Measurements from ENCODE around the gene TSPEAR. TPM values are rescaled to one million over a fixed set of nuclear protein-coding genes. Genes with fewer than 3 reads are reported as not detected.

Gene TSPEAR
- total RNA-seq, 4 donors from 2014 or later: under 0.01 to 0.23 TPM; not detected in 2

DNA sequence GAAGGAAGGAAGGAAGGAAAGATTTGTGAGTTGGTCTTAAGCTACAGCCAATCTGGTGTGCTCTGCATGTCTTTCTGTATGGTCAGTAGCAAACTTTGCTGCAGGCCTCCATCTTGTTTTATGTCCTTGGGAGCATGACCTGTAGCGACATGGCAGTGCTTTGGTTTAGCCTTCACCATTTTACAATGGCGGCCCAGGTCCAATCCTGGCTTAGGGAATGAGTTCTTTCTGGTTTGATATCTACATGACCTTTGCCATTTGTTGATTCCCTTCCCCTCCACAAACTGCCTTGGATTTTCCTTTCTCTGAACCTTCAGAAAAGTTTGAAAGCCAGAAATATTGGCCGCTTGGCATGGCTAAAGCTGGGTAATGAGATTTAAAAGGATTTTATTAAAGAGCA, 30.5 kb upstream of the TSPEAR start:
- DNase-seq (ENCODE audit: extremely low spot score): no peak
- Histone ChIP-seq H3K4me3 (no peak overlapping the region), H3K27me3 (no peaks in the 10 kb centered on the region), H3K27ac (replicated peaks in 1 of 4) (no peak overlapping the region), H3K36me3 (no peaks in the 10 kb centered on the region), H3K9me3 (peaks cover 0 to 31% (median 23%) of the 10 kb centered on the region in 4 donors), H3K4me1 (no peaks in the 10 kb centered on the region)
- WGBS: 92% methylated on average over 3 of the region's 3 CpGs
- intact Hi-C loops (cut with DNase I): no loop called here
- TF ChIP-seq, protein P1, sequence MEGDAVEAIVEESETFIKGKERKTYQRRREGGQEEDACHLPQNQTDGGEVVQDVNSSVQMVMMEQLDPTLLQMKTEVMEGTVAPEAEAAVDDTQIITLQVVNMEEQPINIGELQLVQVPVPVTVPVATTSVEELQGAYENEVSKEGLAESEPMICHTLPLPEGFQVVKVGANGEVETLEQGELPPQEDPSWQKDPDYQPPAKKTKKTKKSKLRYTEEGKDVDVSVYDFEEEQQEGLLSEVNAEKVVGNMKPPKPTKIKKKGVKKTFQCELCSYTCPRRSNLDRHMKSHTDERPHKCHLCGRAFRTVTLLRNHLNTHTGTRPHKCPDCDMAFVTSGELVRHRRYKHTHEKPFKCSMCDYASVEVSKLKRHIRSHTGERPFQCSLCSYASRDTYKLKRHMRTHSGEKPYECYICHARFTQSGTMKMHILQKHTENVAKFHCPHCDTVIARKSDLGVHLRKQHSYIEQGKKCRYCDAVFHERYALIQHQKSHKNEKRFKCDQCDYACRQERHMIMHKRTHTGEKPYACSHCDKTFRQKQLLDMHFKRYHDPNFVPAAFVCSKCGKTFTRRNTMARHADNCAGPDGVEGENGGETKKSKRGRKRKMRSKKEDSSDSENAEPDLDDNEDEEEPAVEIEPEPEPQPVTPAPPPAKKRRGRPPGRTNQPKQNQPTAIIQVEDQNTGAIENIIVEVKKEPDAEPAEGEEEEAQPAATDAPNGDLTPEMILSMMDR (IDR thresholded peaks at IDR 0.05): no peak

DNA sequence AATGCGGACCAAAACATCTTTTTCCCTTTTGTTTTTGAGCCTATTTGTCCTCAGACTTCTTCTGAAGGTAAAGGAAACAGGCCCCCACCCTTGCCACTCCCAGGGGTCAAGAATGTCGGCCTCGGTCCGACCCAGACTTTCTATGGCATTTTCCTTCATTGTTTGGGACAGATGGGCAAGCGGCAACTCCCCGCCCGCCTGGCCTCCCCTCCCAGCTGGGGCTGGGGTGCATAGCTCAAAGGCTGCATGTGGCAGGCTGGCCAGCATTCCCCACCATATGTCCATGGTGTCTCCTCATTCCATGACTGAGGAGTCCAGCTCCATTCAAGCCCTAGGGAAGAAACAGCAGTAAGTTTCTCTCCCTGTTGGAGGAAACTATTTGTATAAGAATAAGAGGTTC, 29.4 kb upstream of the TSPEAR start:
- intact Hi-C loops (cut with DNase I): no loop called here
- Histone ChIP-seq H3K4me3 (no peak overlapping the region), H3K27me3 (peaks cover 0 to 2% (median 0%) of the 10 kb centered on the region in 4 donors), H3K36me3 (no peaks in the 10 kb centered on the region), H3K9me3 (peaks cover 0 to 42% (median 28%) of the 10 kb centered on the region in 4 donors), H3K4me1 (no peaks in the 10 kb centered on the region), H3K27ac (replicated peaks in 1 of 4) (no peak overlapping the region)
- 90% methylated on average over 7 of the region's 7 CpGs for WGBS
- TF ChIP-seq, protein P1 (IDR thresholded peaks at IDR 0.05): no peak
- no peak for TF ChIP-seq EP300 (IDR thresholded peaks at IDR 0.05)
- TF ChIP-seq POLR2A (IDR thresholded peaks at IDR 0.05; ENCODE audit: low read depth): no peak
- TF ChIP-seq POLR2AphosphoS5 (IDR thresholded peaks at IDR 0.05): no peak
- no peak for DNase-seq (ENCODE audit: extremely low spot score)

DNA sequence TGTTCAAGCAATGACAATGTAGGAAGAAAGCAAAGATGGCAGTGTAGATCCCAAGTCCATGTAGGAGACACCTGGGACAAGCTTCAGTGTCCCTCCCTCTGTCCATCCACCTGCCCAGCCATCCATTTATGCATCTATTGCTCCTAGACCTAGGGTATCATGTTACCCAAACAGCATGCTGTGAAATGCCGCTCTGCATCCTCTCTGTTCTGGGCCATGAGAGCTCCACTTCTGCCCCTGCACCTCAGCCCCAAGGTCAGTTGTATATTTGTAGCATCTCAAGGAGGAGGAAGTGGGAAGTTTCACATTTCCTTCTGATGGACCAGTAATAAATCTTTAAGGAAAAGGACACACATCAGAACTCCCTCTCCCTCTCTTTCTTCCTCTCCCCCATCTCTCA, 27.9 kb upstream of the TSPEAR start:
- TF ChIP-seq EP300 (IDR thresholded peaks at IDR 0.05): no peak
- TF ChIP-seq POLR2A (IDR thresholded peaks at IDR 0.05; ENCODE audit: low read depth): no peak
- TF ChIP-seq, protein P1 (IDR thresholded peaks at IDR 0.05): no peak
- no peak for TF ChIP-seq POLR2AphosphoS5 (IDR thresholded peaks at IDR 0.05)
- no peak overlapping the region for H3K27ac ChIP-seq (replicated peaks in 1 of 4)
- H3K4me1 ChIP-seq: no peaks in the 10 kb centered on the region
- intact Hi-C loops (cut with DNase I): no loop called here
- no peaks in the 10 kb centered on the region for H3K36me3 ChIP-seq
- no peak for DNase-seq (ENCODE audit: extremely low spot score)
- 89% methylated on average over 1 of the region's 1 CpG for WGBS
- H3K4me3 ChIP-seq: no peak overlapping the region
- H3K9me3 ChIP-seq: peaks cover 0 to 46% (median 28%) of the 10 kb centered on the region in 4 donors
- peaks cover 0 to 16% (median 0%) of the 10 kb centered on the region in 4 donors for H3K27me3 ChIP-seq

DNA sequence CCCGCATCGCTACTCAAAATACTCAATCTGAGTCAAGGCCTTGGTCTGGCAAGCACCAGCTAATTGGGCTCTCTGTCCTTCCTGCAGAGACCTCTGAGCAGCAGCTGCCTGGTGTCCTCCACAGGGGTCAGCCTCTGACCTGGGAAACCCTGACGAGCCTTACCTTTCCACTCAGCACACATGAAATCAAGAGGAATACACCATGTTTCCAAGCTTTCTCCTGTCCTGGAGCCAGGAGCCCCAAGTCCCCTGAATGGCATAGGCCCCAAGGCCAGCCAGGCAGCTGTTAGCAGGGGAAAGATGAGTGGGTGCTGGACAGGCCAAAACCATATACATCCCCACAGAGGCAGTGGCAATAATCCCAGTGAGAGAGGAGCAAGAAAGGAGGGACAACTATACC, 27.2 kb upstream of the TSPEAR start:
- 100% methylated on average over 3 of the region's 3 CpGs for WGBS
- peaks cover 0 to 46% (median 28%) of the 10 kb centered on the region in 4 donors for H3K9me3 ChIP-seq

More for the DNA sequence above, 27.2 kb upstream of the TSPEAR start:
- Histone ChIP-seq H3K36me3 (no peaks in the 10 kb centered on the region), H3K4me3 (no peak overlapping the region), H3K4me1 (no peaks in the 10 kb centered on the region), H3K27ac (replicated peaks in 1 of 4) (no peak overlapping the region), H3K27me3 (peaks cover 0 to 22% (median 0%) of the 10 kb centered on the region in 4 donors)
- intact Hi-C loops (cut with DNase I): no loop called here
- TF ChIP-seq, protein P1 (IDR thresholded peaks at IDR 0.05): no peak
- TF ChIP-seq EP300 (IDR thresholded peaks at IDR 0.05) (no peak), POLR2AphosphoS5 (IDR thresholded peaks at IDR 0.05) (no peak), POLR2A (IDR thresholded peaks at IDR 0.05; ENCODE audit: low read depth) (no peak)
- DNase-seq (ENCODE audit: extremely low spot score): no peak
